Mammary epithelial cell (primary cell): Measurements from ENCODE around the gene TSFM.

ENCODE experiments used
- EZH2 ChIP-seq: IDR thresholded peaks from 2 replicates; pipeline ENCODE4 v1.6.1; 2012; ENCODE audit warnings: low read length, inconsistent platforms, borderline replicate concordance
- TF ChIP-seq, protein P1 (sequence below), 2 donors: IDR thresholded peaks in 1 of 2; conservative IDR thresholded peaks in 1 of 2; 2 replicates each; pipeline ENCODE4 v1.5.1; 2011 to 2012; ENCODE audit warnings: inconsistent platforms in 2 of 2, low read length in 2 of 2, mild to moderate bottlenecking in 2 of 2, control low read depth in 1 of 2, low read depth in 1 of 2; ENCODE audit not compliant: insufficient read depth in 1 of 2; ENCODE audit errors: extremely low read depth in 1 of 2

DNA sequence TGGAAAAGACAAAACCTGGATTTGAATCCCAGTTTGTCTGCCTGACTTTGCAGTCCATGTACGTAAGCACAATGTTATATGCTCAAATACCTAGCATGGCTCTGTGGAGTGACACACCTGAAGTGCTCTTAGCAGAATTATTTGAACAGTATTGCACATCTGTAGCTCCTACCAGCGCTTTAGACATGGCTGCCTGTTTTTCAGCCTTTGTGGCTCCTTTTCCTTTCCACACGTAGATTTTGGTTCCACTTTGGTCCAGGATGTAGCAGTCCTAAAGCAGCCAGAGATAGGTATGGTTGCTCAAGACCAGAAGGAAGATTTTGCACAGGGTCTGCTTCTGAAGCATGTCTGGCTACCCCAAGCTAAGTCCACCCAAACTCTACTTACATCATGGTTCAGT is 26.8 kb downstream of the TSFM start:
- TF ChIP-seq, protein P1, sequence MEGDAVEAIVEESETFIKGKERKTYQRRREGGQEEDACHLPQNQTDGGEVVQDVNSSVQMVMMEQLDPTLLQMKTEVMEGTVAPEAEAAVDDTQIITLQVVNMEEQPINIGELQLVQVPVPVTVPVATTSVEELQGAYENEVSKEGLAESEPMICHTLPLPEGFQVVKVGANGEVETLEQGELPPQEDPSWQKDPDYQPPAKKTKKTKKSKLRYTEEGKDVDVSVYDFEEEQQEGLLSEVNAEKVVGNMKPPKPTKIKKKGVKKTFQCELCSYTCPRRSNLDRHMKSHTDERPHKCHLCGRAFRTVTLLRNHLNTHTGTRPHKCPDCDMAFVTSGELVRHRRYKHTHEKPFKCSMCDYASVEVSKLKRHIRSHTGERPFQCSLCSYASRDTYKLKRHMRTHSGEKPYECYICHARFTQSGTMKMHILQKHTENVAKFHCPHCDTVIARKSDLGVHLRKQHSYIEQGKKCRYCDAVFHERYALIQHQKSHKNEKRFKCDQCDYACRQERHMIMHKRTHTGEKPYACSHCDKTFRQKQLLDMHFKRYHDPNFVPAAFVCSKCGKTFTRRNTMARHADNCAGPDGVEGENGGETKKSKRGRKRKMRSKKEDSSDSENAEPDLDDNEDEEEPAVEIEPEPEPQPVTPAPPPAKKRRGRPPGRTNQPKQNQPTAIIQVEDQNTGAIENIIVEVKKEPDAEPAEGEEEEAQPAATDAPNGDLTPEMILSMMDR (conservative IDR thresholded peaks at IDR 0.05 in 1 of 2, IDR thresholded peaks at IDR 0.05 in 1 of 2; ENCODE audit: extremely low read depth in 1 of 2, insufficient read depth in 1 of 2, low read depth in 1 of 2, low read length in 2 of 2), result no peak
- TF ChIP-seq EZH2, result no peak
